Activated CD4-positive, CD25-positive, alpha-beta regulatory T cell treated with anti-CD3 and anti-CD28 coated beads, Interleukin-2, amount 50 U/mL, for 16 hours (primary cell): ENCODE measurements around the gene PPARG.

Experiments used
- DNase-seq: peaks from one replicate; pipeline ENCODE4 v3.0.0-alpha.2; 2020; ENCODE audit warnings: low read depth, low spot score

Gene PPARG

GRCh38 chr3:12479919-12480427 lies 191.1 kb downstream of the PPARG start:
- DNase-seq, result no peak

DNA sequence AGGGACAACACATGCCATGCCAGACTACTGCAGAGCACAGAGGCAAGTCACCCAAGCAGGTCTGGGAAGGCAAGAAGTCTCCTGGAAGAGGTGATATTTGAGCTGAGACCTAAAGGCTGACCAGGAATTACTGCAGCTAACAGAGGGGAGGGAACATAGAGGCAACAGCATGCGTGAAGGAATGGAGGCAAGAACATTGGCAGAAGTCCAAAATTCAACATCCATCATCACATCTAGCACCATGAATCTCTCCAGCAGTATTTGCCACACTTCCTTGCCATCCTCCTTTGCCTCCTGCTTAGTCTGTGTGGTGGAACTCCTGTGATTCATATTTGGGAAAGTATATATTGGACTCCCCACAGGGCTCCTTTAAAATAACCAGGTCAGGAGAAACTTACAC lies 194.5 kb downstream of the PPARG start:
- no peak for DNase-seq

GRCh38 chr3:12483872-12484197 lies 195.0 kb downstream of the PPARG start:
- DNase-seq, result no peak
